ENCODE data around the gene LATS2.
A peak's percentile ranks its signal among the peaks of the same experiment; 100 is the strongest.

Gene LATS2

DNA sequence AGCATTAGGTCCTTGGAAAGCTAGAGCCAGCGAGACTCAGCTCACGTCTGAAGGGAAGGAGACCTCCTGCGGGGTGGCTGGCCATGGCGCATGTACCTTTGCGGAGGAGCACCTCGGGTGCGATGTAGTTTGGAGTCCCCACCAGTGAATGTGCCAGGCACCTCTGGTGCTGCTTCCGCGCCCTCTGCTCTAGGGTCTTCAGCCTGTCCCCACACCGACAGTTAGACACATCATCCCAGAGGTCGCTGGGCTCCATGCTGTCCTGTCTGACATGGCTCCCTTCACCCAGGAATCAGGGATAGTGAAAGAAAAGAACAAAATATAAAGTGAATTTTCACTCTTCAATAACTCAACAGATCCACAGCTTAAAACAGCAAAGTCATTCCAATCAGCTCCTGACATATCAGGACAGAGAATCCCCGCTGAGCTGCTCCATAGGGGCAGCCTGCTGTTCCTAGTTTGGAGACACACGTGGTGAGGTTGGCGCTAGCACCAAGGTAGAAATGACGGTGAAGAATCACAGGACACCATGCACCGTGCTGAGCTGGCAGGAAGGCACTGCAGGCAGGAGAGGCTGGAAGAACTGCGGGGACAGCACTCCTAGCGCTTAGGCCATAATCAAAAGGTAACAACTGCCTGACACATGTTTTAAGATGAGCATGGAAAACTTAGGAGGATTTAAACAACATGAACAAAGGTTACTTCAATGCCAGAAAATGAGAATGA is 79.9 kb downstream of the LATS2 start:
- H3K18ac ChIP-seq (ENCODE audit: low read length) = no peak overlapping the region
- no peak overlapping the region for H3K27ac ChIP-seq (ENCODE audit: low read depth, low read length)
- no peak overlapping the region for H3K4me3 ChIP-seq (ENCODE audit: low read depth, low read length)
- no peak overlapping the region for H4K91ac ChIP-seq (ENCODE audit: low read depth, low read length)
- no peak overlapping the region for H3K23ac ChIP-seq (ENCODE audit: low read length)
- H3K79me1 ChIP-seq (ENCODE audit: low read length) = no peaks in the 10 kb centered on the region
- peaks cover 39 to 56% of the 10 kb centered on the region in 2 experiments for H3K36me3 ChIP-seq (ENCODE audit: control insufficient read depth in 1 of 2, insufficient read depth in 2 of 2, low read length in 2 of 2)
- no peak overlapping the region for H3K9ac ChIP-seq (ENCODE audit: low read length)
- no peak overlapping the region for H2BK12ac ChIP-seq (ENCODE audit: low read length)
- no peak overlapping the region for H3K4ac ChIP-seq (ENCODE audit: low read depth, low read length)
- H3K4me2 ChIP-seq (ENCODE audit: low read length) = no peak overlapping the region
- no peak overlapping the region for H2BK120ac ChIP-seq (ENCODE audit: insufficient read depth, low read length, poor library complexity)
- peaks cover 1% of the 10 kb centered on the region for H3K9me3 ChIP-seq (ENCODE audit: insufficient read depth, low read depth, low read length)
- no peak for DNase-seq
- H2AFZ ChIP-seq (ENCODE audit: insufficient read depth, low read length, poor library complexity) = no peak overlapping the region
- no peaks in the 10 kb centered on the region for H3K27me3 ChIP-seq (ENCODE audit: insufficient read depth, low read length)
- no peak overlapping the region for H2BK5ac ChIP-seq (ENCODE audit: low read depth, low read length, poor library complexity)
- peak overlapping the region; percentile 34 for H4K8ac ChIP-seq (ENCODE audit: low read depth, low read length)
- no peaks in the 10 kb centered on the region for H3K4me1 ChIP-seq (ENCODE audit: control insufficient read depth in 1 of 2, insufficient read depth in 2 of 2, low read length in 2 of 2)
- H4K12ac ChIP-seq (ENCODE audit: low read depth, low read length) = no peak overlapping the region
- no peak overlapping the region for H3K14ac ChIP-seq (ENCODE audit: low read length)
- no peaks in the 10 kb centered on the region for H3K79me2 ChIP-seq (ENCODE audit: control insufficient read depth, insufficient read depth, low read length, poor library complexity)
- no CpG with 5 or more reads among the region's 18 CpGs for WGBS (ENCODE audit: extremely low coverage, insufficient coverage, insufficient read length)
- H2AK5ac ChIP-seq (ENCODE audit: low read length) = no peak overlapping the region

- Histone ChIP-seq H3K79me1 (ENCODE audit: low read length) (no peaks in the 10 kb centered on the region), H2BK5ac (ENCODE audit: low read depth, low read length, poor library complexity) (no peak overlapping the region), H4K12ac (ENCODE audit: low read depth, low read length) (no peak overlapping the region), H4K8ac (ENCODE audit: low read depth, low read length) (no peak overlapping the region), H3K27ac (ENCODE audit: low read depth, low read length) (no peak overlapping the region), H3K14ac (ENCODE audit: low read length) (no peak overlapping the region), H4K91ac (ENCODE audit: low read depth, low read length) (no peak overlapping the region), H3K4me1 (ENCODE audit: control insufficient read depth in 1 of 2, insufficient read depth in 2 of 2, low read length in 2 of 2) (no peaks in the 10 kb centered on the region), H3K18ac (ENCODE audit: low read length) (no peak overlapping the region), H3K27me3 (ENCODE audit: insufficient read depth, low read length) (no peaks in the 10 kb centered on the region), H3K36me3 (ENCODE audit: control insufficient read depth in 1 of 2, insufficient read depth in 2 of 2, low read length in 2 of 2) (peaks cover 40 to 56% of the 10 kb centered on the region in 2 experiments), H2BK12ac (ENCODE audit: low read length) (no peak overlapping the region), H3K9me3 (ENCODE audit: insufficient read depth, low read depth, low read length) (peaks cover 1% of the 10 kb centered on the region), H3K23ac (ENCODE audit: low read length) (no peak overlapping the region), H3K4me2 (ENCODE audit: low read length) (no peak overlapping the region), H3K4me3 (ENCODE audit: low read depth, low read length) (no peak overlapping the region), H3K79me2 (ENCODE audit: control insufficient read depth, insufficient read depth, low read length, poor library complexity) (no peaks in the 10 kb centered on the region), H3K4ac (ENCODE audit: low read depth, low read length) (no peak overlapping the region), H2BK120ac (ENCODE audit: insufficient read depth, low read length, poor library complexity) (no peak overlapping the region), H2AK5ac (ENCODE audit: low read length) (no peak overlapping the region), H2AFZ (ENCODE audit: insufficient read depth, low read length, poor library complexity) (no peak overlapping the region), H3K9ac (ENCODE audit: low read length) (no peak overlapping the region)
- DNase-seq = no peak
- WGBS (ENCODE audit: extremely low coverage, insufficient coverage, insufficient read length) = no CpG with 5 or more reads among the region's 4 CpGs
Observed at GRCh38 chr13:20980899-20981298, 80.5 kb downstream of the LATS2 start.

DNA sequence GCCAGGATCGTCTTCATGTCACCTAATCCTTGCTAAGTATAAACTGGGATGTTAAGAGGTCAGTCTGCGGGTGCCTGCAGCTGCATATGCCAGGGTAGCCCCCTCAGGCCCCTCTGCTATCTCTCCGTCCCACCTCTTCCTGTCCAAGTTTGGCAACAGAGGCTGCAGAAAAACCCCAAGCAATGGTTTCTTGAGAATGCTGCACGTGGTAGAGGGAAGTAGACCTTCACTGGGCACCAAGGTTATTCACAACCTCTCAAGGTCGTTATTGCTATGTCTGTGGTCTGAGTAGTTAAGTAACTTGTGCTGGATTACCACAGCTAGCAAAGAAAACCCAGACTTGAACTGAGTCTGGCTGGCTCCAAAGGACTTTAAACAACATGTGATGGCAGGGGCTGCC is 81.0 kb downstream of the LATS2 start:
- H3K4me1 ChIP-seq (ENCODE audit: control insufficient read depth in 1 of 2, insufficient read depth in 2 of 2, low read length in 2 of 2) = no peaks in the 10 kb centered on the region
- no peak overlapping the region for H4K8ac ChIP-seq (ENCODE audit: low read depth, low read length)
- no peak overlapping the region for H3K18ac ChIP-seq (ENCODE audit: low read length)
- no peak overlapping the region for H3K4me2 ChIP-seq (ENCODE audit: low read length)
- WGBS (ENCODE audit: extremely low coverage, insufficient coverage, insufficient read length) = no CpG with 5 or more reads among the region's 5 CpGs
- no peak overlapping the region for H2BK5ac ChIP-seq (ENCODE audit: low read depth, low read length, poor library complexity)
- peaks cover 40 to 56% of the 10 kb centered on the region in 2 experiments for H3K36me3 ChIP-seq (ENCODE audit: control insufficient read depth in 1 of 2, insufficient read depth in 2 of 2, low read length in 2 of 2)
- no peak overlapping the region for H3K23ac ChIP-seq (ENCODE audit: low read length)
- H3K27me3 ChIP-seq (ENCODE audit: insufficient read depth, low read length) = no peaks in the 10 kb centered on the region
- H4K12ac ChIP-seq (ENCODE audit: low read depth, low read length) = no peak overlapping the region
- H3K9ac ChIP-seq (ENCODE audit: low read length) = no peak overlapping the region
- H4K91ac ChIP-seq (ENCODE audit: low read depth, low read length) = no peak overlapping the region
- H2AFZ ChIP-seq (ENCODE audit: insufficient read depth, low read length, poor library complexity) = no peak overlapping the region
- no peak overlapping the region for H2BK12ac ChIP-seq (ENCODE audit: low read length)
- H3K79me1 ChIP-seq (ENCODE audit: low read length) = no peaks in the 10 kb centered on the region
- H3K4me3 ChIP-seq (ENCODE audit: low read depth, low read length) = no peak overlapping the region
- no peak overlapping the region for H2AK5ac ChIP-seq (ENCODE audit: low read length)
- H2BK120ac ChIP-seq (ENCODE audit: insufficient read depth, low read length, poor library complexity) = no peak overlapping the region
- no peak for DNase-seq
- no peak overlapping the region for H3K4ac ChIP-seq (ENCODE audit: low read depth, low read length)
- no peak overlapping the region for H3K27ac ChIP-seq (ENCODE audit: low read depth, low read length)
- H3K79me2 ChIP-seq (ENCODE audit: control insufficient read depth, insufficient read depth, low read length, poor library complexity) = no peaks in the 10 kb centered on the region
- peaks cover 1% of the 10 kb centered on the region for H3K9me3 ChIP-seq (ENCODE audit: insufficient read depth, low read depth, low read length)
- no peak overlapping the region for H3K14ac ChIP-seq (ENCODE audit: low read length)

GRCh38 chr13:20977394-20977793 is 84.0 kb downstream of the LATS2 start:
- no peaks in the 10 kb centered on the region for H3K79me2 ChIP-seq (ENCODE audit: control insufficient read depth, insufficient read depth, low read length, poor library complexity)
- H3K36me3 ChIP-seq (ENCODE audit: control insufficient read depth in 1 of 2, insufficient read depth in 2 of 2, low read length in 2 of 2) = peaks cover 38 to 50% of the 10 kb centered on the region in 2 experiments
- no peak overlapping the region for H3K4ac ChIP-seq (ENCODE audit: low read depth, low read length)

More at GRCh38 chr13:20977394-20977793, 84.0 kb downstream of the LATS2 start:
- no peak overlapping the region for H3K4me2 ChIP-seq (ENCODE audit: low read length)
- H3K9ac ChIP-seq (ENCODE audit: low read length) = no peak overlapping the region
- peaks cover 5 to 7% of the 10 kb centered on the region in 2 experiments for H3K4me1 ChIP-seq (ENCODE audit: control insufficient read depth in 1 of 2, insufficient read depth in 2 of 2, low read length in 2 of 2)
- no peak overlapping the region for H2AFZ ChIP-seq (ENCODE audit: insufficient read depth, low read length, poor library complexity)
- no peak overlapping the region for H2BK12ac ChIP-seq (ENCODE audit: low read length)
- no peak overlapping the region for H4K12ac ChIP-seq (ENCODE audit: low read depth, low read length)
- no peak overlapping the region for H2BK120ac ChIP-seq (ENCODE audit: insufficient read depth, low read length, poor library complexity)
- peaks cover 1% of the 10 kb centered on the region for H3K9me3 ChIP-seq (ENCODE audit: insufficient read depth, low read depth, low read length)
- no peak overlapping the region for H3K18ac ChIP-seq (ENCODE audit: low read length)
- no peak overlapping the region for H3K4me3 ChIP-seq (ENCODE audit: low read depth, low read length)
- H3K27ac ChIP-seq (ENCODE audit: low read depth, low read length) = no peak overlapping the region
- H4K91ac ChIP-seq (ENCODE audit: low read depth, low read length) = no peak overlapping the region
- H3K23ac ChIP-seq (ENCODE audit: low read length) = no peak overlapping the region
- no peak for DNase-seq
- H4K8ac ChIP-seq (ENCODE audit: low read depth, low read length) = no peak overlapping the region
- peaks cover 4% of the 10 kb centered on the region for H3K79me1 ChIP-seq (ENCODE audit: low read length)
- no peak overlapping the region for H2AK5ac ChIP-seq (ENCODE audit: low read length)
- no peak overlapping the region for H3K14ac ChIP-seq (ENCODE audit: low read length)
- whole genome bisulfite sequencing (ENCODE audit: extremely low coverage, insufficient coverage, insufficient read length) = no CpG with 5 or more reads among the region's 2 CpGs
- H2BK5ac ChIP-seq (ENCODE audit: low read depth, low read length, poor library complexity) = no peak overlapping the region
- no peaks in the 10 kb centered on the region for H3K27me3 ChIP-seq (ENCODE audit: insufficient read depth, low read length)

Data from trophoblast cell (in vitro differentiated cells and primary cell).